ENCODE measurements around the gene IL16.

Gene IL16

DNA sequence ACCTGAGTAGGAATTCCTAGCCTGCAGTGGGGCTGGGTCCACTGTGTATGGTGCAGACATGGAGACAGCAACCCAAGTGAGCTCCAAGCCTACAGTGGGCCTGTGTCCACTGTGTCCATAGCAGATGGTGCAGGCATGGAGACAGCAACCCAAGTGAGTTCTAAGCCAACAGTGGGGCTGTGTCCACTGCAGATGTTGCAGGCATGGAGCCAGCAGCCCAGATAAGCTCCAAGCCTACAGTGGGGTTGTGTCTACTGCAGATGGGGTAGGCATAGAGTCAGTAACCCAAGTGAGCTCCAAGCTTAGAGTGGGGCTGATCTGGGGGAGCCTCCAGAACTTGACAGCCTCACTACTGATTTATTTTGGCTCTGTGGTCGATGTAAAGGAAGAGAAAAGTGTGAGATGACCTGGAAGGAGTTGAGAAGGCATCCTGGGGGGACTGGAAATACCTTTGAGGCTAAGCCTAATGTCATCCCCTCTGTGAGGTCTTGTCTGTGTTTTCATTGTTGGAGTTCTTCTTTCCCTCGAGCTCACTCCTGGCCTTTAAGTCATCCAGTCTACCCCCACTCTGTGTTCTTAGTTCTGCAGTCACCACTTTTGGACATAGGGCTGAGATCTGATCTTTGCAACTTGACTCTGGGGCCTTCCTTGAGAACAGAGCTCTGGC lies 22.4 kb upstream of the IL16 start:
- in situ Hi-C loops (cut with MboI; ENCODE audit: low sequenced_read_pairs) = no loop called here

DNA sequence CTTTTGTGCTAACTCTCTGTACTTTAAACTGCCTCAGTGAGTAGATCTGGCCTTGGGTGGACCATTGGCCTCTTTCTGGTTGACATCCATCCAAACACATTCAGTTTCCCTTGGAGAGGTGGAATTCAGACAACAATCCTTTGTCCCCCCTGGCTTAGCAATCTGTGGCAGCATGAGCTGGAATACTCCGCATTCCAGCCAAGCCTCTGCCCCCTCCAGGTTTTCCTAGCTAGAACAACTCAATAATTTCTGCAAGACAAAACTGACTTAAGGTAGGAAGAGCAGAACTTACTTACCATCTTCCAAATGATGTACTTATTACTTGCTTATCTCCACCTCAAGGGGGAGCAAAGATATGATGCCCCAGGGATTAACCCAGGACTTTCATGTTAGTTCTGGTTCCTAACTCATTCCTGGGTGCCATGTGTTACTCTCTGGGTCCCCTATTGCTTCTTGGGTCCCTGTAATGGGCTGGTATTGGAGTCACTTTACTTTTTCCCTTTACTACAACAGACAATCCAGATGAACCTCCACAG lies 21.8 kb upstream of the IL16 start:
- in situ Hi-C loops (cut with MboI; ENCODE audit: low sequenced_read_pairs) = no loop called here

DNA sequence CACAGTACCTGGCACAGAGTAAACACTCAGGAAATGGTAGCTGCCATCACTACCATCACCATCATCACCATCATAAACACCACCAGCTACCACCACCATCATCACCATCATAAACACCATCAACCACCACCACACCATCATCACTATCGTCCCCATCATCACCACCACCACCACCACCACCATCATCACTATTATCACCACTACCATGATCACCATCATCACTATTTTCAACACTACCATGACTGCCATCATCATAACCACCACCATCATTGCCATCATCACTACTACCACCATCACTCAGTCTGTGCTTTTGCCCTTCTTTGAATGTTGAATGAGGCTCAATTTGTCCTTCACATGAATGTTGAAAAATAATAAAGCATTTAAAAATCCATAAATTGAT lies 21.2 kb upstream of the IL16 start:
- in situ Hi-C loops (cut with MboI; ENCODE audit: low sequenced_read_pairs) = no loop called here

DNA sequence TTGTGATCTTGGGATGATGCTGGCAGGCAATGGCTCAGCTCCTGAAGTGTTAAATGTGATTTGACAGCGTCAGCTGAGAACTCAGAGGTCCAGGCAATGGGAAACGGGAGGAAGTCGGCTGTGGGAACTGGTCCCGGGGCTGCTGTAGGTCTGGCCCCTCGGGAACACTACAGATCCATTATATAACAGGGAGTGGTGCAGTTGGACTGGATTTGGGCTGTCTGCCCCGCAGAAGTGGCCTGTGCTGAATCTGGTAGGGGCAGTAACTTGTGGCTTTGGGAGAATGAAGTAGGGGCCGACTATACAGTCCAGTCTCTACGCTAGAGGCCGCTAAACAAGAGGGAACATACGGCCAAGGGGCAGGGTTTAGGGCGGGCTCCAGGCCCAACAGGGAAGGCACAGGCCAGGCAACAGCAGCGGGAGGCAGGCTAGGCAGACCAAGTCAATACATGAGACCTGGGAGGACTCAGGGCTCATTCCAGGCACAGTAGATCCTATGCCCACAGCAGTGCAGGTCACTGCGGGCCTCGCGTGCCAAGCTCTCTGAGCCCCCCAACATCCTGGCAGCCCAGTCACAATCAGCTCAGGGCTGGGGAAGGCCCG lies 20.3 kb upstream of the IL16 start:
- in situ Hi-C loops (cut with MboI; ENCODE audit: low sequenced_read_pairs) = no loop called here

DNA sequence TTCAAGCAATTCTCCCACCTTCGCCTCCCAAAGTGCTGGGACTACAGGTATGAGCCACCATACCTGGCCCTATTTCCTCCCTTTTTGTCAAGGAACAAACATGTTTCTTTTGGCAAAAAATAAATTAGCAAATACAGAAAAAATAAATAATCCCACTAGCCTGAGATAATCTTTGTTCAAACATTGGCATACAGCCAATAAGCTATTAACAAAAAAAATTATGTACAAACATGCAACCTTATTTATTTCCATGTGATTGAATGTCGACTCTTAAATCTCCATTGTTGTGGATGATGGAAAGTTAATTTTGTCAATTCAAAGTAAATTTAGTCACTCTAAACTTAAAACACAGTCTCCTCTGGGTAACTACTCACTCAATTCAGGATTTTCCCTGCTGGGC lies 18.3 kb upstream of the IL16 start:
- in situ Hi-C loops (cut with MboI; ENCODE audit: low sequenced_read_pairs) = no loop called here

DNA sequence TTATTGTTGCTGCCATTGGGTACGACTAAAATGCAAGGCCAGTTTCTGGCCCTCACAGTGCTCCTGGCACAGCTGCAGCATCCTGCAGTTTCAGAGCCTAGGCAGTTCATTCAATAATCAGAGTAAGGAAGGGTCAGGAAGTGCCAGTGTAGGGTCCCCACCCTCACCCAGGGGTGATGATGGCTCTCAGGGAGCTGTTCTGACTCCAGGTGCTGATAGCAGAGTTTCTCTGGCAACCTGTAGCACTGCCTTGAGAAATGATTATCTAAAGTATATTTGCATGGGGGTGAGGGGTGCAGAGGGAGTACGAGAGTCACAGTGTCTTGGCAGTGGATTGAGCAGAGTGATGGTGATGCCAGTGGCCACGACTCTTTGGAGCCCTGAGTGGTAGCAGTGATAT lies 15.5 kb upstream of the IL16 start:
- in situ Hi-C loops (cut with MboI; ENCODE audit: low sequenced_read_pairs) = no loop called here

DNA sequence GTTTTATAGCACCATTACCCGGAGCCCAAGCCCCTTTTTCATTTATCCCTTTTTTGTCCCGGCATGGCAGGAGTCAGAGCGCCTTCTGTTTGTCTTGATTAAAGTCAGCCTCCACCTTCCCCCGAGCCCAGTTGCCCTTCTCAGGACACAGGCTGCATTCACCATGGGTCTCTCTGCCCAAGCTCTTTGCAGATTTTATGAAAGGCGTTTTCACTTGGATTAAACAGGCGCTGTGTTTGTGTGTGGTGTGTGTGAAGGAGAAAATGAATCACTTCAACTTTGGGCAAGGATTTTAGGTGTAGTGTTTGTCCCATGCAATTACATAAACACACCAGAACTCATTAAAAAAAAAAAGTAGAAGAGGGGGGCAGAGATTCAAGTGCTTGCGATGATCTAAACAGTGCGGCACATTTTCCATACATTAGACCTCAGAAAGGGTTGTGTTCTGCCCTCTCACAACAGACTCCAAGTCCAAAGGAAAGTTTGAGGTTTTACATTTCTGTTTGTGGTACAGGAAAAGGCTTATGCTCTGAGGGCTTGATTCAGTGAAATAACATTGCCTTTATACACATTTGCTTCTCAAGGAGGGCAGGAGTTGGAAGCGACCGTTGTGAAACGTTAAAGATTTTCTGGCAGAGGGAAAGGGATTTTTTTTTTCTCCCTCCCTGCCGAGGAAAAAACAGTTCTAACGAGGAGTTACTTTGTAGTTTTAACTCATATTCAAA lies 14.5 kb upstream of the IL16 start:
- in situ Hi-C loops (cut with MboI; ENCODE audit: low sequenced_read_pairs) = no loop called here

DNA sequence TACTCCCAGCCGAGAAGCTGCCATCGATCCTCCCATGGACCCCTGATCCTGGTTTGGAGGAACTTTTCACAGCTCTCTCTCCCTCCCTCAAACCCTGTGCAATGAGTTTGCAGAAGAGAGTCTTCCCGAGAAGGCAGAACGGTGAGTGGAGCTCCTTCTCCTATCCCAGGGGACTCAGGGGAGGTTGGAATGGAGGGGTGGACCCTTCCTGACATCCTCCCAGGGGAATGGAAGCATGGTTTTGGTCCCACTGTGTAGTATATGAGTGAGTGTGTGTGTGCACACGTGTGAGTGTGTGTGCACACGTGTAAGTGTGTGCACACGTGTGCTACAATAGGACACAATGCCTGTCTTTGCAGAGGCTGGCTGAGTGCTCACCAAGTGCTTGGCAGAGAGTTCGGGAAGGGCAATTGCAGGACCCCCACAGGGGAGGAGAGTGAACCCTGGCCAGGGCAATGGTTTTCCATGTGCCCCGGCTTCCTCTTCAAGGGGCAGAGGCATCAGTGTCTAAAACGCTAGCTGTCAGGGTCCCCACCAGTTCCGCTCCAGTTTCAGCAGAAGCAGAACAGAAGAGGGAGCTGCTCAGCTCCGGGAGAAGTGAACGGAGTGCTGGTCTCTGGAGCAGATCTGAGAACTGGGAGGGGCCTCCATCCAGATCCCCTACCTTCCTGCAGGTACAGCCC lies 13.8 kb upstream of the IL16 start:
- in situ Hi-C loops (cut with MboI; ENCODE audit: low sequenced_read_pairs) = no loop called here

DNA sequence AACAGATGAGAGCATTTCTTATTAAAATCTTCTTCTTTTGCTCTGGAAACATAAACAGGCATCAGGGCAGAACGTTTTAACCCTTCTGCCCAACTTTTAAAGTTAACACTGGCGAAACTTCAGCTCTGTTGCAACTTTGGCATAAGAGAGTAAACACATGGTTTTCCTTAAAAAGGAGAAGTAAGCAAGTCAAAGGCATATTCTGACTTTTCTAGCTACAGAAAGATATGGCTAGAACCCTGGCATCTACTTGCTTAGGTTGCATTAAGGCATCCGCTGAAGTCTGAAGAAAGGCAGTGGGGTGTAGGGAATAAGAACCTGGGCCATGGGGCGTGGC lies 13.3 kb upstream of the IL16 start:
- in situ Hi-C loops (cut with MboI; ENCODE audit: low sequenced_read_pairs) = no loop called here

DNA sequence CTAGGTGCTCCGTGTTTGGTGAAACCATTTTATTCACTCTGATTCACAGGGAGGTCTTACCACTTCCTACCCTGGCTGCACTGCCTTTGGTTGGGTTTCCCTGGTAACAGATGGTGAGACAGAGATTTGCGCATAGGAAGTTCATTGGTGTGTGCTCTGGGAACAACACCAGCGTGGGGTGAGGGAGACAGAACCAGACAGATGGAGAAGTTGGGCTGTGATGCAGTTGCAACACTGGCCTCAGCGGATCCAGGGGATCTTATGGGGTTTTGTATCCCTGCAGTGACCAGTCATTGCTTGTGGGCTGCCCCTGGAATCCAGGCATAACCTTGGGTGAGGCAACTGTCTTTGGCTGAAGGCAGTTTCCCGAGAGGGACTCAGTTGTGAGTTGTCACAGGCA lies 12.5 kb upstream of the IL16 start:
- in situ Hi-C loops (cut with MboI; ENCODE audit: low sequenced_read_pairs) = no loop called here

DNA sequence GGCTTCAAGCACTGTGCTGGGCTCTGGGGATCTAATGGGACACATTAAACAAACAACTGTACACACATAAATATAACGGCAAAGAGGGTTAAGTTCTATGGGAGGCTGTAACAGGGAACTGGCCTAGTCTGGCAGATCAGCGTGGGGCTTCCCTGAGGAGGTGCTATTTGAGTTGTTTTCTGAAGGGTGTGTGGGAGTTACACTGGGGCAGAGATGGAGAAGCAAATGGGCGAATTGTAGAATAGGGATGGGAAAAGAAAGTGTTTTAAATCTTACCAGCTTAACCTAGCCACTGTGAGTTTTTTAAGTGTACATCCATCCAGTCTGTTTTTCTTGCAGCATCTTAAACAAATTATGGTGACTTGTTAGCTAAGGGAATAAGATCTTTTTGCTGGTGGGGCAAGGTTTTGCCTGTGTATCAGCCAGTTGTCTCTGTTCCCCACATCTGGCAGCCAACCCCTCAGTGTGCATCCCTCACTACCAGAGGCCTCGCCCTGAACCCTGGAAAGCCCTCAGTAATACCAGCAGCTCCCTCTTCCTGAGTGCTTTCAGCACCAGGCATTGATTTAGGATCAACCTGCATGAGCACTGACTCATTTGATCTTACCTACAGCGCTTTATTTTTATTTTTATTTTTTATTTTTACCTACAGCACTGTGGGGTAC lies 10.9 kb upstream of the IL16 start:
- in situ Hi-C loops (cut with MboI; ENCODE audit: low sequenced_read_pairs) = no loop called here

DNA sequence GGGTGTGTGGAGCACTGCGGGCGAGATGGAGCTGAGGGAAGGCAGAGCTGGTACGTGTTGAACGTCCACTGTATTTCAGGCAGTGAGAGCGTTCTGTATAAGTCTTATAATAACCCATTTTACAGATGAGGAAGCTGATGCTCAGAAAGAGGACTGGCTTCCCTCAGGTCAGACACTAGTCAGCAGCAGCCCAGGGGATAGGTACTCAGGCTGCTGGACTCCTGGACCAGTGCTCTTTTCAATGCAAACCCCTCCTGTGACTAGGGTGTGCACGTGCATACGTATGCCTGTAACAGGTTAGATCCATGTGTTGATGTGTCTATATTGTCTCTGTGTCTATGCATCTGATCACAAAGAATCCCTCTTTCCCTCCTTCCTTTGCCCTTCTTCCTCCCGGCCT lies 8.3 kb upstream of the IL16 start:
- in situ Hi-C loops (cut with MboI; ENCODE audit: low sequenced_read_pairs) = no loop called here

DNA sequence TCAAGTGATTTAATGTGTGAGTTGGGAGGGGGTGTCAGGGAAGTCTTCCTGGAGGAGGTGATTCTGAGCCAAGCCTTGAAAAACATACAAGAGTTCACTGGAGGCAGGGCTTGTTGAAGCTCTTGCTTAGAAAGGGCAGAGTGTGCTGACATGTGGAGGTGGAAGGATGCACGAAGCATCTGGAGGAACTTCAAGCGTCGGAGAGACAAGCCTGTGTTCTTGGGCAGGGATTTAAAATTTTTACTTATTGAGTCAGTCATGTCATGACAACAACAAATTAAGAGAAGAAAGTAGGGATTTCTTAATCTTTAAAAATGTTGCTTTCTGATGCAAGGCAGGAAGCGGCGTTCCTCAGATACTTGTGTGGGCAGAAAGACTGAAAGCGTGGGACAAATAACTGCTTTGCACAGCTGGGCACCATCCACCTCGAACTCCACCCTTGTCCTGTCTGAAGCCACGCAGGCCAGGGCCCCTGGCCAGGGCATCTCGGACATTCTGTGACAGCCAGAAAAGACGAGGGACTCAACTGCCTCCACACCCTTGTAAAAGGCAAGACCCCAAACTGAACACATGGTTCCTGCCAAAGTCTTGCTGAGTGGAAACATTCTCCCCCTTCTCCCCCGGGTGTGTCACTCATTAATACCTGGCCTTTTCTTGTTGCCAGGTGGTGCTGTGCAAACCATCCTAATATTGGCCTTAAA lies 6.9 kb upstream of the IL16 start:
- in situ Hi-C loops (cut with MboI; ENCODE audit: low sequenced_read_pairs) = no loop called here

DNA sequence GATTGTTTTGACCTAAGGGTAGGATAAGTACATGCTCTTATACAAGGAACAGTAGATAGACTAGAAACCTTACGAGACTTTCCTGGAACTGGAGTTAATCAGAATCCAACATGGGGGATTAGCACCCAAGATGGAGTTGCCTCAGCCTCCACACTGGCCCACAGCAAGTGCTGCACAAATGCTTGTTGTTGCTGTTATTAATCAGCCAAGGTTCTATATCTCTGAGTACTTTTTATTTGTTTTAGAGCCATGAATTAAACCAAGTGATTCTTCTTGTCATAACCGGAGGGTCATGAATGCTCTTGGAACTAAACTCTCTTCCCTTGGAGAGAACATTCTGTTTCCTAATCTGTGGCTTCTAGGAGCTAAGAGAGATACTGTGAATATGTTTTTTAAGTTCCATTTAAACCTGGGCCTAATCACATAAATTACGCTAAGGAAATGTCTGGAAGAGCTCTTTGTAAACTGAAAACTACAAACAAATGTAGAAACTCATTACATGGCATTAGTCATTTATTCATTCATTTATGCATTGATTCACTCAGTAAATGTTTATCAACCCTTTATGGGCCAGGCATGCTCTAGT lies 5.7 kb upstream of the IL16 start:
- in situ Hi-C loops (cut with MboI; ENCODE audit: low sequenced_read_pairs) = no loop called here

DNA sequence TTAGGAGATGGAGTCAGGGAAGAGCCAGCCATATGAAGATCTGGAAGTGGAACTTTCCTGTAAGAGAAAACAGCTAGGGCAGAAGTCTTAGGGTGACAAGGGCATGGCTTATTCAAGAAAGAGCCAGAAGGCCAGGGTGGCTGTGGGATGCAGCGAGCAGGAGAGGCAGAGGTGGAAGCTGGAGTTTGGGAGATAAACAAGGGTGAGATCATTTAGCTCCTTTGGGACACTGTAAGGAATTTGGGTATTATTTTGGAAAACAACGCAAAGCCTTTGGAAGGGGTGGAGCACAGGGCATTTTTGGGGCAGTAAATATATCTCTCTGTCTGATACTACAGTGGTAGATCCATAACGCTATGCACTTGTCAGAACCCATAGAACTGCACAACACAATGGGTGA lies 5.0 kb upstream of the IL16 start:
- in situ Hi-C loops (cut with MboI; ENCODE audit: low sequenced_read_pairs) = no loop called here

DNA sequence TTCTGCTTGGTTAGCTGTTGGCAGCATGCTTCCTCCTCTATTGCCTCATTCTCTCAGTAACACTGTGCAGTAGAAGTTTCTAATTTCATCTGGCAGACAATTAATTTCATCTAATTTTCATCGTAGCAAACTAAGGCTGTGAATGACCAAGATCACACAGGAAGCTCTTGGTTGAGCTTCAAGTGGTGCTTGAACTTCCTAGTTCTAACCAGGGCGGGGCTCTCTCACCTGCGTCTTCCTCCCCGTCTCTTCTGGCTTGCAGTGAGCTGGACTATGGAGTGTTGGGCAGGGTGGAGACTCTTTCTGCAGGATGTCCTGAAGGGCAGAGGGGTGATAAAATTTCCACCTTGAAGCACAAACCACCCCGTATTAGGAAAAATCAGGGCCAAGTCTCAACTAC lies 2.0 kb upstream of the IL16 start:
- in situ Hi-C loops (cut with MboI; ENCODE audit: low sequenced_read_pairs) = no loop called here

DNA sequence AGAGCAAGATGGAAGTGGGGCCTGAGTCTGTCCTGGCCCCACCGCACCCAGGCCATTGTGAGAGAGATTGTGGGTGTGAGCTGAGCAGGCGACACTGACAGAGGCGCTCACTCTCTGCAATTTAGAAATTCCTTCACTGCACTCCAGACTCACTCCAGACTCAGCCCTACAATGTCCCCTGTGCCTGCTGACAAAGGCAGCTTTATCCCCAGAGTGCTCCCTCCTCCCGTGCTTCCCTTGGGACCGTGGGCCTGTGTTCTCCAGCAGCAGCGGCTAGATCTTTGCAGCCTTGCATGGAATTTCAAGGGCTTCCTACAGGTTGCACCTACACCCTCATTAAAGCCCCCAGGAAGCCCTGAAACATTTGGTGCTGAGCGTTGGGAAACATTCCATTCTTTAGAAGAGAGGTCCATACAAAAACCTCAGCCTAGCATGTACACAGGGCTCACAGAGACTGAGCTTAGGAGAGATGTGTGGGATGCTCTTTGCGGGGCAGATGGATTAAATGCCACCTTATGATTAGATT lies 1.3 kb upstream of the IL16 start:
- in situ Hi-C loops (cut with MboI; ENCODE audit: low sequenced_read_pairs) = no loop called here

DNA sequence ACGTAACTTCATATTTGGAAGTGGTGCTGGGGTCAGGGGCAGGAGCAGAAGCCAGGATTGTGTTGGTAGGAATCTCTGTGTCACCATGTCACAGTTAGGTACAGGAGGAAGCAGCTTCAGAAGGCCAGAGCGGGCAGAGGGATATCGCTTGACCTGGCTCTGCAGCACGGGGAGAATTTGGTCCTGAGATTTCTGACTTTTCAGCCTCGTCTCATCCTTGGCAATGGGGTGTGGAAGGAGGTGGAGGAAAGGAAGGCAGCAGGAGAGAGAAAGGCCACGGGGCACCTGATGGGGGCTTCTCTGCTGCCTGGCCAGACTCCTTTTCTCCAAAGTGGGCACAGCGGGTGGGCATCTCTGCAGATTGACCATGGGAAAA lies 564 bp downstream of the IL16 start:
- in situ Hi-C loops (cut with MboI; ENCODE audit: low sequenced_read_pairs) = no loop called here

DNA sequence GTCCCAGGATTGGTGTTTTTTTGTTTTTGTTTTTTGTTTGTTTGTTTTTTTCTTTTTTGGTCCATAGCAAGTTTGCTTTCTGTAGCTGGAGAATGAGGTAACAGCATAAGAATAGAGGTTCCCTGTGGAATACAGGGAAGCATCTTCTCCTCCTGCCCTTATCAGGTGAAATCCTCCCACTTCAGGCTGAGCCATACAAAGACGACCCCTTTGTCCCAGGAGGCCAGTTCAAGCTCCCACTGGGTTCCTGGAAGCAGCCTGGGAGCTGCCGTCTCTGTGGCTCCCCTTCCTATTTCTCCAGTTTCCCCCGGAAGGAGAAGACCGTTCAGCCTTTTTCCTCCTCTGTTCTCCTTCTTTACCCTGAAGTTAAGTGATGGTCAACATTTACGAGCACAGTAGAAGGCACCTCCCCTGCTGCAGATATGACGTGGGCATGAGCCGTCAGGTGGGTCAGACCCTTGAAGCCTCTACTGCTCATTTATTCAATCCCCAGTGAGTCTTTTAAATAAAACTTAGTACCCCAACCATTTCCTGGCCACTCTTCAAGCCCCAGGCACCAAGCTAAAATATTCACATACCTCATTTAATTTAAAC lies 1.1 kb downstream of the IL16 start:
- in situ Hi-C loops (cut with MboI; ENCODE audit: low sequenced_read_pairs) = no loop called here
